GM21381 (cell line): ENCODE data around the gene FOXJ3.

Source experiments
- ATAC-seq: cut with Tn5 transposase; IDR thresholded peaks from one replicate; pipeline ENCODE4 v1.9.1; 2021; ENCODE audit warnings: mild to moderate bottlenecking, moderate library complexity; ENCODE audit not compliant: unreplicated experiment

Gene FOXJ3

GRCh38 chr1:42127767-42128166 is 207.3 kb downstream of the FOXJ3 start:
- ATAC-seq: no peak
